Measurements from ENCODE around the gene CS. TPM values are rescaled to one million over a fixed set of nuclear protein-coding genes. Genes with fewer than 3 reads are reported as not detected.

The CS gene
- total RNA-seq, 1 experiment from 2014 or later = 250 TPM

GRCh38 chr12:56321027-56321426, 20.9 kb upstream of the CS start:
- Mint-ChIP-seq H3K4me1 (0 out of 4 replicates have a peak, but pooled peaks cover 0 to 2% of the 10 kb centered on the region in 2 experiments), H3K27me3 (ENCODE audit: low read depth) (no peaks in the 10 kb centered on the region), H3K4me3 (no peak overlapping the region), H3K36me3 (ENCODE audit: insufficient read depth in 1 of 3, low read depth in 3 of 3) (peaks cover 6 to 43% (median 34%) of the 10 kb centered on the region in 3 experiments; a peak in 6 of 7 replicates), H3K27ac (no peak overlapping the region), H3K9me3 (no peaks in the 10 kb centered on the region)
- no peak for DNase-seq
- H3K23ac ChIP-seq (ENCODE audit: insufficient read length, low read depth, low read length) = no peak overlapping the region
- H2AK5ac ChIP-seq (ENCODE audit: insufficient read length, low read length) = no peak overlapping the region
- H3K9me3 ChIP-seq (ENCODE audit: control insufficient read depth, low read depth, low read length) = no peaks in the 10 kb centered on the region
- H2BK15ac ChIP-seq (ENCODE audit: low read depth, low read length) = no peak overlapping the region
- no peak overlapping the region for H3K18ac ChIP-seq (ENCODE audit: insufficient read length, low read depth, low read length)
- H3K4me2 ChIP-seq (ENCODE audit: insufficient read depth, insufficient read length, low read length) = no peak overlapping the region
- no peaks in the 10 kb centered on the region for H3K27me3 ChIP-seq (ENCODE audit: insufficient read depth, low read length)
- WGBS (ENCODE audit: extremely low coverage, insufficient read length, low lambda C conversion rate) = no CpG with 5 or more reads among the region's 2 CpGs
- H3K9ac ChIP-seq (ENCODE audit: extremely low read depth, insufficient read length, low read length) = no peak overlapping the region
- H3K56ac ChIP-seq (ENCODE audit: insufficient read length, low read depth, low read length) = no peak overlapping the region
- H3K23me2 ChIP-seq (ENCODE audit: insufficient read length, low read depth, low read length, poor library complexity, severe bottlenecking) = no peaks in the 10 kb centered on the region
- H4K8ac ChIP-seq (replicated peaks; ENCODE audit: insufficient read length, low read depth, low read length) = no peak overlapping the region
- no peak overlapping the region for H2BK20ac ChIP-seq (ENCODE audit: low read depth, low read length, poor library complexity, severe bottlenecking)
- no peak overlapping the region for H3T11ph ChIP-seq (ENCODE audit: low read length)
- H3K4me1 ChIP-seq (ENCODE audit: insufficient read depth, low read length) = no peaks in the 10 kb centered on the region
- no peak overlapping the region for H2AFZ ChIP-seq (ENCODE audit: low read length)
- H2BK120ac ChIP-seq (ENCODE audit: low read depth, low read length, poor library complexity, severe bottlenecking) = no peak overlapping the region
- no peaks in the 10 kb centered on the region for H3K79me1 ChIP-seq (ENCODE audit: insufficient read depth, low read depth, low read length, poor library complexity, severe bottlenecking)
- no peak overlapping the region for H2BK5ac ChIP-seq (ENCODE audit: insufficient read length, low read length)
- no peak overlapping the region for H3K27ac ChIP-seq (ENCODE audit: insufficient read length, low read depth, low read length)
- H3K79me2 ChIP-seq (ENCODE audit: insufficient read depth, low read length) = no peaks in the 10 kb centered on the region
- H3K14ac ChIP-seq (ENCODE audit: insufficient read depth, low read length) = no peak overlapping the region
- no peaks in the 10 kb centered on the region for H4K20me1 ChIP-seq (ENCODE audit: control insufficient read depth, insufficient read depth, insufficient read length)
- no peak overlapping the region for H2BK12ac ChIP-seq (ENCODE audit: insufficient read length, low read depth, low read length)
- no peak overlapping the region for H4K91ac ChIP-seq (ENCODE audit: insufficient read length, low read depth, low read length)
- no peak for TF ChIP-seq CTCF (conservative IDR thresholded peaks at IDR 0.05)
- no peak overlapping the region for H4K5ac ChIP-seq (ENCODE audit: insufficient read length, low read depth, low read length)
- no peak overlapping the region for H3K4ac ChIP-seq (ENCODE audit: low read depth, low read length)

Data from H9 (cell line).